ENCODE data around the gene OLIG1. TPM values are rescaled to one million over a fixed set of nuclear protein-coding genes. Genes with fewer than 3 reads are reported as not detected.

Gene OLIG1
- total RNA-seq, 1 donor from 2014 or later: not detected

GRCh38 chr21:33022828-33023573, 46.9 kb upstream of the OLIG1 start:
- no peak for DNase-seq (ENCODE audit: extremely low spot score in 2 of 2)
- Histone ChIP-seq H3K9me3 (no peaks in the 10 kb centered on the region), H3K27ac (no peak overlapping the region), H3K4me3 (no peak overlapping the region), H3K27me3 (peaks cover 36% of the 10 kb centered on the region), H3K36me3 (no peaks in the 10 kb centered on the region), H3K4me1 (peaks cover 40% of the 10 kb centered on the region)
- TF ChIP-seq POLR2AphosphoS5 (IDR thresholded peaks at IDR 0.05; ENCODE audit: insufficient read depth in 1 of 2, low read depth in 1 of 2) (no peak), POLR2A (IDR thresholded peaks at IDR 0.05) (no peak)
- TF ChIP-seq, protein P1, sequence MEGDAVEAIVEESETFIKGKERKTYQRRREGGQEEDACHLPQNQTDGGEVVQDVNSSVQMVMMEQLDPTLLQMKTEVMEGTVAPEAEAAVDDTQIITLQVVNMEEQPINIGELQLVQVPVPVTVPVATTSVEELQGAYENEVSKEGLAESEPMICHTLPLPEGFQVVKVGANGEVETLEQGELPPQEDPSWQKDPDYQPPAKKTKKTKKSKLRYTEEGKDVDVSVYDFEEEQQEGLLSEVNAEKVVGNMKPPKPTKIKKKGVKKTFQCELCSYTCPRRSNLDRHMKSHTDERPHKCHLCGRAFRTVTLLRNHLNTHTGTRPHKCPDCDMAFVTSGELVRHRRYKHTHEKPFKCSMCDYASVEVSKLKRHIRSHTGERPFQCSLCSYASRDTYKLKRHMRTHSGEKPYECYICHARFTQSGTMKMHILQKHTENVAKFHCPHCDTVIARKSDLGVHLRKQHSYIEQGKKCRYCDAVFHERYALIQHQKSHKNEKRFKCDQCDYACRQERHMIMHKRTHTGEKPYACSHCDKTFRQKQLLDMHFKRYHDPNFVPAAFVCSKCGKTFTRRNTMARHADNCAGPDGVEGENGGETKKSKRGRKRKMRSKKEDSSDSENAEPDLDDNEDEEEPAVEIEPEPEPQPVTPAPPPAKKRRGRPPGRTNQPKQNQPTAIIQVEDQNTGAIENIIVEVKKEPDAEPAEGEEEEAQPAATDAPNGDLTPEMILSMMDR (IDR thresholded peaks at IDR 0.05): no peak
- intact Hi-C loops (cut with DNase I): loop anchor here (2.0 kb wide), 1 partner anchor 48 kb away; the partner anchor contains the start of gene OLIG1

GRCh38 chr21:33023574-33024200, 46.3 kb upstream of the OLIG1 start:
- no peak overlapping the region for H3K27ac ChIP-seq
- TF ChIP-seq POLR2A (IDR thresholded peaks at IDR 0.05): no peak
- TF ChIP-seq POLR2AphosphoS5 (IDR thresholded peaks at IDR 0.05; ENCODE audit: insufficient read depth in 1 of 2, low read depth in 1 of 2): no peak
- no peak overlapping the region for H3K4me3 ChIP-seq
- DNase-seq (ENCODE audit: extremely low spot score in 2 of 2): no peak
- no peaks in the 10 kb centered on the region for H3K36me3 ChIP-seq
- H3K27me3 ChIP-seq: peaks cover 38% of the 10 kb centered on the region
- H3K4me1 ChIP-seq: peaks cover 47% of the 10 kb centered on the region
- no peaks in the 10 kb centered on the region for H3K9me3 ChIP-seq
- intact Hi-C loops (cut with DNase I): loop anchor here (2.0 kb wide), 1 partner anchor 47 kb away; the partner anchor contains the start of gene OLIG1

DNA sequence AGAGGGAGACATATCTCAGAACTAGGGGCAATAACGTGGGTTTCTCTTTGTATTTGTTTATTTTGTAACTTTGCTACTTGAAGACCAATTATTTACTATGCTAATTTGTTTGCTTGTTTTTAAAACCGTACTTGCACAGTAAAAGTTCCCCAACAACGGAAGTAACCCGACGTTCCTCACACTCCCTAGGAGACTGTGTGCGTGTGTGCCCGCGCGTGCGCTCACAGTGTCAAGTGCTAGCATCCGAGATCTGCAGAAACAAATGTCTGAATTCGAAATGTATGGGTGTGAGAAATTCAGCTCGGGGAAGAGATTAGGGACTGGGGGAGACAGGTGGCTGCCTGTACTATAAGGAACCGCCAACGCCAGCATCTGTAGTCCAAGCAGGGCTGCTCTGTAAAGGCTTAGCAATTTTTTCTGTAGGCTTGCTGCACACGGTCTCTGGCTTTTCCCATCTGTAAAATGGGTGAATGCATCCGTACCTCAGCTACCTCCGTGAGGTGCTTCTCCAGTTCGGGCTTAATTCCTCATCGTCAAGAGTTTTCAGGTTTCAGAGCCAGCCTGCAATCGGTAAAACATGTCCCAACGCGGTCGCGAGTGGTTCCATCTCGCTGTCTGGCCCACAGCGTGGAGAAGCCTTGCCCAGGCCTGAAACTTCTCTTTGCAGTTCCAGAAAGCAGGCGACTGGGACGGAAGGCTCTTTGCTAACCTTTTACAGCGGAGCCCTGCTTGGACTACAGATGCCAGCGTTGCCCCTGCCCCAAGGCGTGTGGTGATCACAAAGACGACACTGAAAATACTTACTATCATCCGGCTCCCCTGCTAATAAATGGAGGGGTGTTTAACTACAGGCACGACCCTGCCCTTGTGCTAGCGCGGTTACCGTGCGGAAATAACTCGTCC, 45.5 kb upstream of the OLIG1 start:
- H3K9me3 ChIP-seq: no peaks in the 10 kb centered on the region
- H3K27me3 ChIP-seq: peaks cover 38% of the 10 kb centered on the region
- intact Hi-C loops (cut with DNase I): no loop called here
- H3K27ac ChIP-seq: no peak overlapping the region
- no peaks in the 10 kb centered on the region for H3K36me3 ChIP-seq
- no peak overlapping the region for H3K4me3 ChIP-seq
- DNase-seq (ENCODE audit: extremely low spot score in 2 of 2): no peak
- peaks cover 55% of the 10 kb centered on the region for H3K4me1 ChIP-seq
- TF ChIP-seq POLR2A (IDR thresholded peaks at IDR 0.05) (no peak), POLR2AphosphoS5 (IDR thresholded peaks at IDR 0.05; ENCODE audit: insufficient read depth in 1 of 2, low read depth in 1 of 2) (no peak)
- TF ChIP-seq, protein P1 (IDR thresholded peaks at IDR 0.05): no peak

GRCh38 chr21:33025106-33025488, 44.8 kb upstream of the OLIG1 start:
- H3K9me3 ChIP-seq: no peaks in the 10 kb centered on the region
- TF ChIP-seq, protein P1 (IDR thresholded peaks at IDR 0.05): no peak
- TF ChIP-seq POLR2AphosphoS5 (IDR thresholded peaks at IDR 0.05; ENCODE audit: insufficient read depth in 1 of 2, low read depth in 1 of 2) (no peak), POLR2A (IDR thresholded peaks at IDR 0.05) (no peak)
- H3K4me1 ChIP-seq: peaks cover 54% of the 10 kb centered on the region

More at GRCh38 chr21:33025106-33025488, 44.8 kb upstream of the OLIG1 start:
- H3K27ac ChIP-seq: no peak overlapping the region
- no peak for DNase-seq (ENCODE audit: extremely low spot score in 2 of 2)
- no peak overlapping the region for H3K4me3 ChIP-seq
- intact Hi-C loops (cut with DNase I): no loop called here
- no peaks in the 10 kb centered on the region for H3K36me3 ChIP-seq
- H3K27me3 ChIP-seq: peaks cover 38% of the 10 kb centered on the region
